Measurements from ENCODE around the gene PTPN13. TPM values are rescaled to one million over a fixed set of nuclear protein-coding genes. Genes with fewer than 3 reads are reported as not detected.

The PTPN13 gene
- polyA plus RNA-seq, 2 donors = 12.2 to 18.3 TPM

- Histone ChIP-seq H3K4me1 (ENCODE audit: control insufficient read depth in 2 of 2, insufficient read depth in 2 of 2, low read length in 1 of 2) (no peaks in the 10 kb centered on the region), H3K36me3 (ENCODE audit: control insufficient read depth in 2 of 2, insufficient read depth in 2 of 2, low read length in 1 of 2) (peaks cover 3 to 4% of the 10 kb centered on the region in 2 donors), H3K4me3 (ENCODE audit: low read depth in 1 of 2, low read length in 2 of 2) (no peak overlapping the region), H3K27me3 (ENCODE audit: control insufficient read depth in 1 of 2, insufficient read depth in 2 of 2, low read length in 2 of 2) (no peaks in the 10 kb centered on the region), H3K9me3 (ENCODE audit: control insufficient read depth in 2 of 2, insufficient read depth in 1 of 2, low read depth in 1 of 2, low read length in 1 of 2) (no peaks in the 10 kb centered on the region), H3K27ac (ENCODE audit: low read depth in 2 of 2, low read length in 1 of 2) (no peak overlapping the region)
- 66 to 76% methylated on average over 9 of the region's 9 CpGs for WGBS, 2 donors
Observed at GRCh38 chr4:86816501-86817273, 222.6 kb downstream of the PTPN13 start.

- no peak overlapping the region for H3K4me3 ChIP-seq (ENCODE audit: low read depth in 1 of 2, low read length in 2 of 2)
- no peaks in the 10 kb centered on the region for H3K4me1 ChIP-seq (ENCODE audit: control insufficient read depth in 2 of 2, insufficient read depth in 2 of 2, low read length in 1 of 2)
- H3K9me3 ChIP-seq (ENCODE audit: control insufficient read depth in 2 of 2, insufficient read depth in 1 of 2, low read depth in 1 of 2, low read length in 1 of 2) = no peaks in the 10 kb centered on the region
- H3K36me3 ChIP-seq (ENCODE audit: control insufficient read depth in 2 of 2, insufficient read depth in 2 of 2, low read length in 1 of 2) = no peaks in the 10 kb centered on the region
- no peaks in the 10 kb centered on the region for H3K27me3 ChIP-seq (ENCODE audit: control insufficient read depth in 1 of 2, insufficient read depth in 2 of 2, low read length in 2 of 2)
- WGBS, 2 donors = 90% methylated on average over 2 of the region's 2 CpGs
- H3K27ac ChIP-seq (ENCODE audit: low read depth in 2 of 2, low read length in 1 of 2) = no peak overlapping the region
Observed at GRCh38 chr4:86818211-86818610, 224.1 kb downstream of the PTPN13 start.

- H3K4me1 ChIP-seq (ENCODE audit: control insufficient read depth in 2 of 2, insufficient read depth in 2 of 2, low read length in 1 of 2) = no peaks in the 10 kb centered on the region
- H3K27ac ChIP-seq (ENCODE audit: low read depth in 2 of 2, low read length in 1 of 2) = no peak overlapping the region
- WGBS, 2 donors = 72 to 89% methylated on average over 3 of the region's 3 CpGs
- H3K4me3 ChIP-seq (ENCODE audit: low read depth in 1 of 2, low read length in 2 of 2) = no peak overlapping the region
- H3K36me3 ChIP-seq (ENCODE audit: control insufficient read depth in 2 of 2, insufficient read depth in 2 of 2, low read length in 1 of 2) = peaks cover 0 to 2% of the 10 kb centered on the region in 2 donors
- no peaks in the 10 kb centered on the region for H3K27me3 ChIP-seq (ENCODE audit: control insufficient read depth in 1 of 2, insufficient read depth in 2 of 2, low read length in 2 of 2)
- H3K9me3 ChIP-seq (ENCODE audit: control insufficient read depth in 2 of 2, insufficient read depth in 1 of 2, low read depth in 1 of 2, low read length in 1 of 2) = no peaks in the 10 kb centered on the region
Observed at GRCh38 chr4:86818841-86819240, 224.7 kb downstream of the PTPN13 start.

- WGBS, 2 donors = 93% methylated on average over 7 of the region's 7 CpGs
- Histone ChIP-seq H3K4me3 (ENCODE audit: low read depth in 1 of 2, low read length in 2 of 2) (no peak overlapping the region), H3K36me3 (ENCODE audit: control insufficient read depth in 2 of 2, insufficient read depth in 2 of 2, low read length in 1 of 2) (peaks cover 0 to 2% of the 10 kb centered on the region in 2 donors), H3K9me3 (ENCODE audit: control insufficient read depth in 2 of 2, insufficient read depth in 1 of 2, low read depth in 1 of 2, low read length in 1 of 2) (no peaks in the 10 kb centered on the region), H3K27ac (ENCODE audit: low read depth in 2 of 2, low read length in 1 of 2) (no peak overlapping the region), H3K27me3 (ENCODE audit: control insufficient read depth in 1 of 2, insufficient read depth in 2 of 2, low read length in 2 of 2) (no peaks in the 10 kb centered on the region), H3K4me1 (ENCODE audit: control insufficient read depth in 2 of 2, insufficient read depth in 2 of 2, low read length in 1 of 2) (no peaks in the 10 kb centered on the region)
Observed at GRCh38 chr4:86819561-86819960, 225.4 kb downstream of the PTPN13 start.

GRCh38 chr4:86821151-86821550 lies 227.0 kb downstream of the PTPN13 start:
- WGBS, 2 donors = 61 to 67% methylated on average over 1 of the region's 1 CpG
- Histone ChIP-seq H3K4me3 (ENCODE audit: low read depth in 1 of 2, low read length in 2 of 2) (no peak overlapping the region), H3K27ac (ENCODE audit: low read depth in 2 of 2, low read length in 1 of 2) (no peak overlapping the region), H3K36me3 (ENCODE audit: control insufficient read depth in 2 of 2, insufficient read depth in 2 of 2, low read length in 1 of 2) (peaks cover 0 to 4% of the 10 kb centered on the region in 2 donors), H3K27me3 (ENCODE audit: control insufficient read depth in 1 of 2, insufficient read depth in 2 of 2, low read length in 2 of 2) (no peaks in the 10 kb centered on the region), H3K4me1 (ENCODE audit: control insufficient read depth in 2 of 2, insufficient read depth in 2 of 2, low read length in 1 of 2) (no peaks in the 10 kb centered on the region), H3K9me3 (ENCODE audit: control insufficient read depth in 2 of 2, insufficient read depth in 1 of 2, low read depth in 1 of 2, low read length in 1 of 2) (no peaks in the 10 kb centered on the region)

- no peaks in the 10 kb centered on the region for H3K9me3 ChIP-seq (ENCODE audit: control insufficient read depth in 2 of 2, insufficient read depth in 1 of 2, low read depth in 1 of 2, low read length in 1 of 2)
- no peak overlapping the region for H3K27ac ChIP-seq (ENCODE audit: low read depth in 2 of 2, low read length in 1 of 2)
- H3K4me3 ChIP-seq (ENCODE audit: low read depth in 1 of 2, low read length in 2 of 2) = no peak overlapping the region
- H3K27me3 ChIP-seq (ENCODE audit: control insufficient read depth in 1 of 2, insufficient read depth in 2 of 2, low read length in 2 of 2) = no peaks in the 10 kb centered on the region
- no peaks in the 10 kb centered on the region for H3K4me1 ChIP-seq (ENCODE audit: control insufficient read depth in 2 of 2, insufficient read depth in 2 of 2, low read length in 1 of 2)
- 90 to 96% methylated on average over 2 of the region's 2 CpGs for WGBS, 2 donors
- peaks cover 0 to 4% of the 10 kb centered on the region in 2 donors for H3K36me3 ChIP-seq (ENCODE audit: control insufficient read depth in 2 of 2, insufficient read depth in 2 of 2, low read length in 1 of 2)
Observed at GRCh38 chr4:86822136-86822535, 228.0 kb downstream of the PTPN13 start.

GRCh38 chr4:86825511-86825910 lies 231.4 kb downstream of the PTPN13 start:
- Histone ChIP-seq H3K27ac (ENCODE audit: low read depth in 2 of 2, low read length in 1 of 2) (no peak overlapping the region), H3K4me3 (ENCODE audit: low read depth in 1 of 2, low read length in 2 of 2) (no peak overlapping the region), H3K27me3 (ENCODE audit: control insufficient read depth in 1 of 2, insufficient read depth in 2 of 2, low read length in 2 of 2) (no peaks in the 10 kb centered on the region), H3K36me3 (ENCODE audit: control insufficient read depth in 2 of 2, insufficient read depth in 2 of 2, low read length in 1 of 2) (peaks cover 0 to 6% of the 10 kb centered on the region in 2 donors), H3K9me3 (ENCODE audit: control insufficient read depth in 2 of 2, insufficient read depth in 1 of 2, low read depth in 1 of 2, low read length in 1 of 2) (no peaks in the 10 kb centered on the region), H3K4me1 (ENCODE audit: control insufficient read depth in 2 of 2, insufficient read depth in 2 of 2, low read length in 1 of 2) (no peaks in the 10 kb centered on the region)
- WGBS, 2 donors = 76 to 77% methylated on average over 3 of the region's 3 CpGs

- Histone ChIP-seq H3K4me1 (ENCODE audit: control insufficient read depth in 2 of 2, insufficient read depth in 2 of 2, low read length in 1 of 2) (peaks cover 0 to 2% of the 10 kb centered on the region in 2 donors), H3K4me3 (ENCODE audit: low read depth in 1 of 2, low read length in 2 of 2) (no peak overlapping the region), H3K27me3 (ENCODE audit: control insufficient read depth in 1 of 2, insufficient read depth in 2 of 2, low read length in 2 of 2) (no peaks in the 10 kb centered on the region), H3K9me3 (ENCODE audit: control insufficient read depth in 2 of 2, insufficient read depth in 1 of 2, low read depth in 1 of 2, low read length in 1 of 2) (no peaks in the 10 kb centered on the region), H3K36me3 (ENCODE audit: control insufficient read depth in 2 of 2, insufficient read depth in 2 of 2, low read length in 1 of 2) (peaks cover 0 to 3% of the 10 kb centered on the region in 2 donors), H3K27ac (ENCODE audit: low read depth in 2 of 2, low read length in 1 of 2) (peak overlapping the region; percentile 87 to 95)
- WGBS, 2 donors = 48 to 69% methylated on average over 5 of the region's 5 CpGs
Observed at GRCh38 chr4:86831262-86832130, 237.4 kb downstream of the PTPN13 start.

GRCh38 chr4:86833615-86834014 lies 239.5 kb downstream of the PTPN13 start:
- H3K27ac ChIP-seq (ENCODE audit: low read depth in 2 of 2, low read length in 1 of 2) = no peak overlapping the region
- no peak overlapping the region for H3K4me3 ChIP-seq (ENCODE audit: low read depth in 1 of 2, low read length in 2 of 2)
- H3K36me3 ChIP-seq (ENCODE audit: control insufficient read depth in 2 of 2, insufficient read depth in 2 of 2, low read length in 1 of 2) = peaks cover 0 to 3% of the 10 kb centered on the region in 2 donors
- 94 to 96% methylated on average over 1 of the region's 1 CpG for WGBS, 2 donors
- no peaks in the 10 kb centered on the region for H3K27me3 ChIP-seq (ENCODE audit: control insufficient read depth in 1 of 2, insufficient read depth in 2 of 2, low read length in 2 of 2)
- H3K9me3 ChIP-seq (ENCODE audit: control insufficient read depth in 2 of 2, insufficient read depth in 1 of 2, low read depth in 1 of 2, low read length in 1 of 2) = no peaks in the 10 kb centered on the region
- H3K4me1 ChIP-seq (ENCODE audit: control insufficient read depth in 2 of 2, insufficient read depth in 2 of 2, low read length in 1 of 2) = peaks cover 0 to 2% of the 10 kb centered on the region in 2 donors
